ENCODE data around the gene ATXN3L.

DNA sequence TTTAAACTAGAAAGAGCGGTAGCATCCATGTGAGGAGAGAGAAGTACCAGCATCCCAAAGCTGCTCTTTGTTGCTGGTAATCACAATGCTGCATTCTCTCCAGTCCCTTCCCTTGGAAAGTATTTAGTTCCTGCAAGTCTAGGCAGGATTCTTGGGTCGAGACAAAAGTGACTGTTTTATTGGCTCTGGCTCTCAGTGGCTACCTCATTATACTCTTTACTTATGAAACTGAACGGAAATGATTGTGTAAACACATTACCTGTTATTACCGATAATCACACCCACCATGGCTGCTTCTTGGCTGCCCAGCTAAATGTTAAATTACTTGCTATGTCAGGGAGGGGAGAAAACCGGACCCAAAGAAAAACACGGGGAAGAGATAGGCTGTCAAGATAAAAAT is 26.2 kb downstream of the ATXN3L start:
- no peak for TF ChIP-seq TAF1 (IDR thresholded peaks at IDR 0.05; ENCODE audit: borderline replicate concordance, low read depth, low read length)
- TF ChIP-seq POLR2AphosphoS5 (IDR thresholded peaks at IDR 0.05; ENCODE audit: low read depth, low read length): no peak
- TF ChIP-seq POLR2A (IDR thresholded peaks at IDR 0.05; ENCODE audit: low read depth, low read length): no peak
